Measurements from ENCODE around the gene FHOD3.

GRCh38 chr18:36458306-36458705 is 160.8 kb downstream of the FHOD3 start:
- TF ChIP-seq EP300 (IDR thresholded peaks at IDR 0.05; ENCODE audit: borderline replicate concordance) (no peak), YY1 (IDR thresholded peaks at IDR 0.05; ENCODE audit: low read depth) (no peak)
- TF ChIP-seq, protein P1, sequence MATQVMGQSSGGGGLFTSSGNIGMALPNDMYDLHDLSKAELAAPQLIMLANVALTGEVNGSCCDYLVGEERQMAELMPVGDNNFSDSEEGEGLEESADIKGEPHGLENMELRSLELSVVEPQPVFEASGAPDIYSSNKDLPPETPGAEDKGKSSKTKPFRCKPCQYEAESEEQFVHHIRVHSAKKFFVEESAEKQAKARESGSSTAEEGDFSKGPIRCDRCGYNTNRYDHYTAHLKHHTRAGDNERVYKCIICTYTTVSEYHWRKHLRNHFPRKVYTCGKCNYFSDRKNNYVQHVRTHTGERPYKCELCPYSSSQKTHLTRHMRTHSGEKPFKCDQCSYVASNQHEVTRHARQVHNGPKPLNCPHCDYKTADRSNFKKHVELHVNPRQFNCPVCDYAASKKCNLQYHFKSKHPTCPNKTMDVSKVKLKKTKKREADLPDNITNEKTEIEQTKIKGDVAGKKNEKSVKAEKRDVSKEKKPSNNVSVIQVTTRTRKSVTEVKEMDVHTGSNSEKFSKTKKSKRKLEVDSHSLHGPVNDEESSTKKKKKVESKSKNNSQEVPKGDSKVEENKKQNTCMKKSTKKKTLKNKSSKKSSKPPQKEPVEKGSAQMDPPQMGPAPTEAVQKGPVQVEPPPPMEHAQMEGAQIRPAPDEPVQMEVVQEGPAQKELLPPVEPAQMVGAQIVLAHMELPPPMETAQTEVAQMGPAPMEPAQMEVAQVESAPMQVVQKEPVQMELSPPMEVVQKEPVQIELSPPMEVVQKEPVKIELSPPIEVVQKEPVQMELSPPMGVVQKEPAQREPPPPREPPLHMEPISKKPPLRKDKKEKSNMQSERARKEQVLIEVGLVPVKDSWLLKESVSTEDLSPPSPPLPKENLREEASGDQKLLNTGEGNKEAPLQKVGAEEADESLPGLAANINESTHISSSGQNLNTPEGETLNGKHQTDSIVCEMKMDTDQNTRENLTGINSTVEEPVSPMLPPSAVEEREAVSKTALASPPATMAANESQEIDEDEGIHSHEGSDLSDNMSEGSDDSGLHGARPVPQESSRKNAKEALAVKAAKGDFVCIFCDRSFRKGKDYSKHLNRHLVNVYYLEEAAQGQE (IDR thresholded peaks at IDR 0.05; ENCODE audit: low read depth) = no peak

Data from Ishikawa (cell line).